Measurements from ENCODE around the gene CD300LF. TPM values are rescaled to one million over a fixed set of nuclear protein-coding genes. Genes with fewer than 3 reads are reported as not detected.

CD300LF gene
- total and polyA plus RNA-seq, 12 donors: 0.33 to 6.3 (median 1.3) TPM; not detected in 1

DNA sequence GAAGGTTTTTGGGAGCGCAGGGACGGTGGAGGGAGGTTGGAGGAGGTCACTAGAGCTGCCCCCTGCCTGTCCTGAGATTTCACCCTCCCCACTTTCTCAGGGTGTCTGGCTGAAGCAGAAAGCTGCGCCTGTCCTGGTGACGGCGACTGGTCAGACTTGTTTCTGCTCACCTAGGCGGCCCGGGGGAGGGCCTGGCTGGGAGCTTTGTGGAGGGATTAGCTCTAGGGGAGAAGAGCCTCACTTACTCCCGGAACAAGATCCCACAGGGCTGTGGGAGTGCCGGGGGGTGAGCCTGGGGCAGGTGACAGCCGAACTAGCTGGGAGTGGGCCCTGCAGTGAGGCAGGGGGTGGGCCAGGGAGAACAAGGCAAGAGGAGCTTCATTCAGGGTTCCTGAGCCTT lies 47.2 kb upstream of the CD300LF start:
- peaks cover 58 to 76% of the 10 kb centered on the region in 2 donors for H3K4me1 ChIP-seq (replicated peaks in 1 of 2)
- no peak overlapping the region for H3K4me3 ChIP-seq
- H3K27me3 ChIP-seq: no peaks in the 10 kb centered on the region
- no peak for TF ChIP-seq POLR2A (IDR thresholded peaks at IDR 0.05)
- TF ChIP-seq, protein P1, sequence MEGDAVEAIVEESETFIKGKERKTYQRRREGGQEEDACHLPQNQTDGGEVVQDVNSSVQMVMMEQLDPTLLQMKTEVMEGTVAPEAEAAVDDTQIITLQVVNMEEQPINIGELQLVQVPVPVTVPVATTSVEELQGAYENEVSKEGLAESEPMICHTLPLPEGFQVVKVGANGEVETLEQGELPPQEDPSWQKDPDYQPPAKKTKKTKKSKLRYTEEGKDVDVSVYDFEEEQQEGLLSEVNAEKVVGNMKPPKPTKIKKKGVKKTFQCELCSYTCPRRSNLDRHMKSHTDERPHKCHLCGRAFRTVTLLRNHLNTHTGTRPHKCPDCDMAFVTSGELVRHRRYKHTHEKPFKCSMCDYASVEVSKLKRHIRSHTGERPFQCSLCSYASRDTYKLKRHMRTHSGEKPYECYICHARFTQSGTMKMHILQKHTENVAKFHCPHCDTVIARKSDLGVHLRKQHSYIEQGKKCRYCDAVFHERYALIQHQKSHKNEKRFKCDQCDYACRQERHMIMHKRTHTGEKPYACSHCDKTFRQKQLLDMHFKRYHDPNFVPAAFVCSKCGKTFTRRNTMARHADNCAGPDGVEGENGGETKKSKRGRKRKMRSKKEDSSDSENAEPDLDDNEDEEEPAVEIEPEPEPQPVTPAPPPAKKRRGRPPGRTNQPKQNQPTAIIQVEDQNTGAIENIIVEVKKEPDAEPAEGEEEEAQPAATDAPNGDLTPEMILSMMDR (IDR thresholded peaks at IDR 0.05): no peak
- no peaks in the 10 kb centered on the region for H3K36me3 ChIP-seq (replicated peaks in 1 of 2)
- intact Hi-C loops (cut with DNase I): no loop called here
- H3K9me3 ChIP-seq (replicated peaks in 1 of 3): no peaks in the 10 kb centered on the region
- 79 to 90% (median 81%) methylated on average over 2 to 10 of the region's 10 CpGs for WGBS, 4 donors
- peak overlapping the region; percentile 54 to 83 (median 75) for H3K27ac ChIP-seq
- no peak for DNase-seq

DNA sequence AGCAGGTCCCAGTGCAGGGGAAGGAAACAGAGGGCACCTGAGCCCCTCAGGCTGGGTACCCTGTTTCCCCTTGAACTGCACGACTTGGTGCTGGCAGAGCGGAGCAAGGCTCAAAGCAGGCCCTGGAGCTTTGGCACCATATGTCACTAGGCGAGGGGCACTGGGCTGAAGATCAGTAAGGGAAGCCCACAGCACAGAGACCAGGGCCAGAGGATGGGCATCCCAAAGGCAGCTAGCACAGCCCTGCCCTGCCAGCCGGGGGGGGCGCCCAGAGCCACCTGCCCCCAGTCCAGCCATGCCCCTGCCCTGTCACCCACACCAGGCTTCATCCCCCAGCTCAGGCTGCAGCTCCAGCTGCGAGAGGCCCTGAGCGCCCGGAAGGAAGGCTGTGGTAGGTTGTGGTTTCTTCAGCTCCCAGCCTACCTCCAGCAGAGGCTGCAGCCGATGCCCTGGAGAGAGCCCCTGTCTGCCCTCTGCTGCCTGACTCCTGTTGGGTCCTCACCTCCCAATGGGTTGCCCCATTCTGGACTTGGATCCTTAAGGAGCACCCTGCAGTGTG lies 46.6 kb upstream of the CD300LF start:
- no peak overlapping the region for H3K4me3 ChIP-seq
- H3K36me3 ChIP-seq (replicated peaks in 1 of 2): no peaks in the 10 kb centered on the region
- intact Hi-C loops (cut with DNase I): no loop called here
- DNase-seq: no peak
- H3K27ac ChIP-seq: peak overlapping the region in 4 of 5 donors; percentile 64 to 83 (median 76)
- 68 to 82% (median 73%) methylated on average over 3 to 9 of the region's 9 CpGs for WGBS, 4 donors
- no peaks in the 10 kb centered on the region for H3K27me3 ChIP-seq
- TF ChIP-seq, protein P1 (IDR thresholded peaks at IDR 0.05): no peak
- no peak for TF ChIP-seq POLR2A (IDR thresholded peaks at IDR 0.05)
- H3K4me1 ChIP-seq (replicated peaks in 1 of 2): peaks cover 58 to 72% of the 10 kb centered on the region in 2 donors
- H3K9me3 ChIP-seq (replicated peaks in 1 of 3): no peaks in the 10 kb centered on the region

DNA sequence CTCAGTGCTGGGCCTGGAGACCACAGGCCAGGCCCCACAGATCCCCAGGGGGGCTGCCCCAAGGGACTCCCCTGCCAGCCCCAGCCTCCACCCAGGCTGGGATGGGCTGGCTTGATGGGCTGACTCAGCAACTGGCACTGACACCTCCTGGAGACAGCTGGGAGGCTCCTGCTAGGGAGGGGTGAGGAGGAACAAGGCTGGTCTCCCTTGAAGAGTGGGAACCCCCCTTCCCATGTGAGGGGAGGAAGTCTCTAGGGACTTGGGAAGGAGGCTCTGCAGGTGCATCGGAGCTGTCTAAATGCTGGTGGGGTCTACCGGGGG lies 46.1 kb upstream of the CD300LF start:
- TF ChIP-seq, protein P1 (IDR thresholded peaks at IDR 0.05): no peak
- TF ChIP-seq POLR2A (IDR thresholded peaks at IDR 0.05): no peak
- WGBS, 4 donors: 65 to 89% (median 85%) methylated on average over 2 of the region's 2 CpGs
- intact Hi-C loops (cut with DNase I): no loop called here
- Histone ChIP-seq H3K4me3 (no peak overlapping the region), H3K27ac (peak overlapping the region in 4 of 5 donors; percentile 64 to 83 (median 76)), H3K27me3 (no peaks in the 10 kb centered on the region), H3K36me3 (replicated peaks in 1 of 2) (no peaks in the 10 kb centered on the region), H3K4me1 (replicated peaks in 1 of 2) (peaks cover 54 to 67% of the 10 kb centered on the region in 2 donors), H3K9me3 (replicated peaks in 1 of 3) (no peaks in the 10 kb centered on the region)
- DNase-seq: peak in 4 of 7 donors; percentile 60 to 78 (median 70)

DNA sequence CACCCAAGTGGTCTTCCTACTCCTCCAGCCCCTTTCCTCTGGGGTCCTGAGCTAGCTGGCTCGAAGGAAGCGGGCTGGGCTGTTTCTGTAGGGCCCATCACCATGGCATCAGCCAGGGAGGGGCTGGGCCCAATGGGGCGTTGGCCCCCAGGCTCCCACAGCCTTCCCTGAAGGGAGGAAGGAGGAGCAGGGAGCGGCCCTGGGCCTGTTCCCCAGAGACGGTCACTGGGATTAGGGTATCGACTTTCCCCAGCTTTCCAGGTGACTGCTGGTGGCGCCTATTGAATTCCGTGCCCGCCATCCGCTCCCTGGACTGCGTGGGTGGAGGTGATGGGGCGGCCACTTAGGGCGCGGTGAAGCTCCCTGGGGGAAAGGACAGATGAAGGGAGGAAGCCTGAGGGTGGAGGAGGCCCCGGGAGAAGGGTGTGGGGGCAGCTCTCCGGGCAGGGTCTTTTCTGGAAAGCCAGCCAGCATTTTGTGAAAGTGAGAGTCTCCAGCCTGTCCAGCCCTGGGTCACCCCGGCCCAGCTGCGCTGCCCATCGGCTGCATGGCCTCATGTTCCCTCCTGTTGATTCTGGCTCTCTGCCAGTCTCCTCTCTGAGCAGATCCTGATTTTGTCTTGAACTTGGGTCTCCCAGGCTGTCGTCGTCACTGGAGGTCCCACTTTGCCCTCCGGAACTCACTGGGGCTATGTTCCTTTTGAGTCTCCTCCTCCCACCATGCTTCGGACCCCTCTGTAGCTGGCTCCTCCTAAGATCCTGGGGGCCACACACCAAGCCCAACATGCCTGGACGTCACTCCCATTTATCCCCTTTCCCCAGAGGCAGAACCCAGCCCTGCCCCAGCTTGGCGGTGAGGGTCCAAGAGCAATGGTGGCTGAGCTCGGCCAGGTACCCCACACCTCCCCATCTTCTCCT lies 45.5 kb upstream of the CD300LF start:
- H3K27ac ChIP-seq: peak overlapping the region; percentile 31 to 83 (median 75)
- H3K36me3 ChIP-seq (replicated peaks in 1 of 2): no peaks in the 10 kb centered on the region
- peaks cover 48 to 62% of the 10 kb centered on the region in 2 donors for H3K4me1 ChIP-seq (replicated peaks in 1 of 2)
- H3K9me3 ChIP-seq (replicated peaks in 1 of 3): no peaks in the 10 kb centered on the region
- intact Hi-C loops (cut with DNase I): no loop called here
- DNase-seq: peak in 2 of 7 donors; percentile 70 to 77
- H3K27me3 ChIP-seq: no peaks in the 10 kb centered on the region
- 60 to 72% (median 63%) methylated on average over 17 to 26 of the region's 26 CpGs for WGBS, 4 donors
- no peak overlapping the region for H3K4me3 ChIP-seq
- no peak for TF ChIP-seq POLR2A (IDR thresholded peaks at IDR 0.05)
- TF ChIP-seq, protein P1 (IDR thresholded peaks at IDR 0.05): no peak
